ENCODE data around the gene HSD17B2.
"Not testable (repeated sequence)": the region's sequence is repeated elsewhere in the genome, so short reads cannot be mapped to it uniquely, and the experiment has no call there.

HSD17B2 gene

DNA sequence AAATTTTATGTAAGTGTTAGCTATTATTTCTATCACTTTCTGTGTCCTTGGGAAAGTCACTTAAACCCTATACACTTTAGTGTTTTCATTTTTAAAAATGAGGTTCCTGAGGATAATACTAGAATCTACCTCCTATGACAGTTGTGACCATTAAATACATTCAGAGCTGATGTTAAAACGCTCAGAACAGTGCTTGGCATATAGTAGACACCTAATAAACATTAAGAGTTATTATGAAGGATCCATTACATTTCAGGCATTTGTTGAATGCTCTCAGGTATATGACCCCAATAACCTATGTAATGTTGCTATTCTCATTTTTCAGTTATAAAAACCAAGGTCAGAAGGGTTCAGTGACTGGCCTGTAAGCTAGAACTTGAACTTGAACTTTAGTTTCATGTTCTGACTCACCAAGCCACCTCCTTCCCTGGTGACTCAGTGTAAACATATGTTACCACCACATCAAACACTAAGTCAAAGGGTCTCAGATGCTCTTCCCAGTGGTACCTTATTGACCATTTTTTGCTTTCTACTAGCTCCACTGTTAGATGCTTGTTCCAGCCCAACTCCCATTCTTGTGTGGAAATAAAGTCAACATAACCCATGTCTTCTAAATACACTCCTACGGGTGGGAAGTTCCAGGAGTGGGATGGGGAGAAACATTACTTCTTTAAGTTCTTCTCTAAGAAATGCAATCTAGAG lies 47.6 kb downstream of the HSD17B2 start:
- DNase-seq, result no peak

DNA sequence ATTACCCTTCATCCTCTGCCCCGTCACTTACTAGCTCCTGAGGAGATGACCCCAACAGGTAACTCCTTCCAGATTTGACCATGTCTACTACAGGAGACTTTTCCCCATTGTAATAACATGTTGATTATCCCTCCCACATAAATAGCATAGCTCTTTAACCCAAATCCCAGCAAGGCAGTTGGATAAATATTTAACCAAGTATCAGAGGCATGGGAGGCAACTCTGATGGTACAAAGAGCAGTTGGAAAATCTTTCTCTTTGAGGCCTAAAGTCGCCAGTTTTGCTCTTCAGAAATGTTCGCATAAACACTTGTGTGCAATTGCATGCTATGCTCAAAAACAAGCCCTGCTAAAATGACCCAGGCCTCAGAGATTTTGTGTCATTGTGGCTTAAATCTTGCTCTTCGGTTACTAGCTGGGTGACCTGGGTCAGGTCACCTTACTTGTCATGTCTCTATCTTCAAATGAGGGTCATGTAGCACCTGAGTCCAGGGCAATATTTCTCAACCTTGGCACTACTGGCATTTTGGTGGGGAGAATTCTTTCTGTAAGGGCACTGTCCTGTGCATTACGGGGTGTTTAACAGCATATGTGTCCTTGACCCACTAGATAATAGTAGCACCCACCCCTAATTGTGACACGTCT lies 48.8 kb downstream of the HSD17B2 start:
- no peak for DNase-seq

DNA sequence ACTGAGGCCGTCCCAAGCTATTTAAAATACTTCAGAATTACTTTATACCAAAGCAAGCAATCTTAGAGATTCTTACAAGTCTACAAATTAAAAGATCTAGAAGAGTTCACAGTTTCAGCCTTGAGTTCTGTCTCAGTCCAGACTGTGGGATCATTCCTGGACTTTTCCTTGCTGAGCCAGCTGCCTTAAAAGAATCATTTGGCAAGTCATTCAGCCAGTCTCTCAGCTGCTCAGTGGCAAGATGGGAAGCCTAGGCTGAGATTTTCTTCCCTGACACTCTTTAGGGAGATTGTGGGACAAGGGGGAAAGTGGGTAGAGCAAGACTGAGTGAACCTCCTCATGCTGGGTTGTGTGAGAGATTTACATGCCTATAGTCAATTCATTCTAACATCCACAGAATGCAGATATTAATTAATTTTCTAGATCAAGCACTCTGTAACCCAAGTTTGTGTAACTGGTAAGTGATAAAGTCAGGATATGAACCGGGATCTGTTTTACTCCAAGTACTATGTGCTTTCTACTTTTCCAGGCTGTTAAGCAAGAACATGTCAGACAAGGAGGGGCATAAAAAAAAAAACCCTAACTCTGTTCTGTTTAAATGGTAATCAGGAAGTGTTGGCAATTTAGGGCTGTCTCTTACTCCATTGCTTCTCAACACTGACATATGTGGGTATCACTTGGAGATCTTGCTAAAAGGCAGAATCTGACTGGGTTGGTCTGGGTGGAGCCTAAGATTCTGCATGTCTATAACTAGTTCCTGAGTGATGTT lies 50.1 kb downstream of the HSD17B2 start:
- no peak for DNase-seq

DNA sequence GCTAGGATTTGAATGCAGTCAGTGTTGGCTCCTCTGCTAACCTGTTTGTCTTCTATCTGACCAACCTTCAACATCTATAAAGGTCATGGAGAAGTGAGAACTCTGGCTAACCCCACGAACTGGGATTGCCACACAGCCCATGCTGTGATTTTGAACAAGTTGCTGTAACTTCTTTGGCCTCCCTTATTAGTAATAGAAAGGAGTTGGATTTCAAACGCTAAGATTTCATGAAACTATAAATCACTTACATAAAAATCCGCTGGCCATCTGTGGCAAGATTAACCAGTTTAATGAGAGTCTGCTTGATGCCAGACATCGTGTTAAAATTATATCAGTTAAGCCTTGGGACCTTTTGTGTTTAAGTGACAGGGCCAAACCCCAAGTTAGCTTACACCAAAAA lies 53.4 kb downstream of the HSD17B2 start:
- DNase-seq, result no peak

DNA sequence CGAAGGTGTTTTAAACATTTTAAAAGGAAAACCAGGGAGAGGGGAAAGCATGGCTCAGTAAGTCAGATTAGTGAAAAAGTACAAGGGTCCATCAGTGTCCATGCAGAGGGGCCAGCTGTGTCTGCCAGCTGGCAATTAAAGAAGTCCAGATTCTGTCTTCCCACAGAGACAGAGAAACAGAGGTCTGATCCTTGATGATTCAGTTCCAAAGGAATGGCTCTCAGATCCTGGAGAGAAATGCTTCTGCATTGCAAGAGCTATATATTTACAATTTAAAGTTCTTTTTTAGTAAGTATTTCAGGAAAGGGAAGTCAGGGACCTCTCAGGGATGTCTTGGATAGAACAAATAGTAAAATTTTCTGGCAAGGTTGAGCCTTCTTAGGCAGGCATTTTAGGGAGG lies 56.2 kb downstream of the HSD17B2 start:
- no peak for DNase-seq

DNA sequence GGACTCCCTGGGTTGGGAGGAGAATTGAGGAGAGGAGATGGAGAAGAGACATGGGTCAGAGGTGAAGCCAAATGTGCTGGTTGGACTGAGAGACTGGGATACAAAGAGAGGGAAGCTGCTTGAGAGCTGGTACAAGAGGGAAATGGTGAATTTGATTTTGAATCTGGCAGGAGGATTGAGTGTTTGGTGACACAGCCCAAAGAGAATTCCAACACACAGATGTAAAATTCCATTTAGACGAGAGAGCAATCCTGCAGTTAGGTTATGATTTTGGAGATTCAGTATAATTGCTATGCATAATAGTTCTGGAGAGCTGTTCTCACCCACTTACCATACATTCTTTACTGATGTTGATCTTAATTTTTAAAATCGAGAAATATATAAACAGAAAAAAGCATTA lies 57.7 kb downstream of the HSD17B2 start:
- DNase-seq, result no peak

DNA sequence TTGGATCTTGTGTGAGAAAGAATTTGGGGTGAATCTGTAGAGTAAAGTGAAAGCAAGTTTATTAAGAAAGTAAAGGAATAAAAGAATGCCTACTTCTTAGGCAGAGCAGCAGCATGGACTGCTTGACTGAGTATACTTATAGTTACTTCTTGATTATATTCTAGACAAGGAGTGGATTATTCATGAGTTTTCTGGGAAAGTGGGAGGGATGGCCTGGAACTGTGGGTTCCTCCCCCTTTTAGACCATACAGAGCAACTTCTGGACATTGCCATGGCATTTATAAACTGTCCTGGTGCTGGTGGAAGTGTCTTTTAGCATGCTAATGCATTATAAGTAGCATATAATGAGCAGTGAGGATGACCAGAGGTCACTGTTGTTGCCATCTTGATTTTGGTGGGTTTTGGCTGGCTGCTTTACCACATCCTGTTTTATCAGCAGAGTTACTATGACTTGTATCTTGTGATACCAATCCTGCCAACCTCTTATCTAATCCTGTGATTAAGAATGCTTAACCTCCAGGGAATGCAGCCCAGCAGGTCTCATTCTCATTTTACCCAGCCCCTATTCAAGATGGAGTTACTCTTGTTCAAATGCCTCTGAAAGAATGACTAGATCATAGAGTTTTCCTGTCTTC lies 58.7 kb downstream of the HSD17B2 start:
- no peak for DNase-seq

DNA sequence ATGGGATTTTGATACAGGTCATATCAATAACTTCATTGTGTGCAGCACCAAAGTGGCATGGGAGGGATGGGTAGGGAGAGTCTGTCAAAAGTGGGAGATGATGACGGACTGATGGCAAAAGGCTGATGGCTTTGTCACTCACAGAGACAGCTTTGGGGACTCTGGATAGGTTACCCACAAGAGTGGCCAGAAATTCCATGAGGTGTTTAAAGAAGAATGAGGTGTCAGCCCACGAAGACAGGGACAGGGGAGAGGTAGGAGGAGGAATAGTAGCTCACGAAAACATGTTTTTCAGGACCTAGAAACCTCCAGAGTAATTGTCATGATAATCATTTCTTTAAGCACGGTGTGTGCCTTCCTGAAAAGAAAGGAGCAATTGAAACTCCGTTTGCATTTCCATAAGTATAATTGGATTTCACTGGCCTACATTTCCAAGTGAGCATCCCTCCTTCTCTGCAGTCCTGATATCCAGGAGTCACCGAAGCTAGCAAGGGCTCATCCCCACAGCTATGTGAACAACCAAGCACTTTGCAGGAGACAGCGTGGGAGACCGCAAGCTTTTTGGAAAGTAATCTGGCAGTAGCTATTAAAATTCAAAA lies 60.0 kb downstream of the HSD17B2 start:
- DNase-seq, result no peak

DNA sequence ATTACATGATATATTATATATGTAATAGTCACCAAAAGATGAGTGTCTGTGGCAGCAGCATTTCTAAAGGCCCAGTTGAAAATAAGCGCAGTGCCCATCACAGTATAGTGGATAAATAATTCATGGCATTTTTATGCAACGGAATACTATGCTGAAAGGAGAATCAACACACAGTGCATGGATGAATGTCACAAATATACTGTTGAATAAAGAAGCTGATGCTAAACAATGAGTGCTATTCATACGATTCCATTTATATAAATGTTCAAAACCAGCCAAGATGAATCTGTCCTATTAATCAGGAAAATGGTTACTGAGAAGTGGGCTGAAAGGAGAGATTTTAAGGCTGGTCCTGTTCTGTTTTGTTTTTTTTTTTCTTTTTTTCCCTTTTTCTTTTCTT lies 61.6 kb downstream of the HSD17B2 start:
- DNase-seq, result no peak

DNA sequence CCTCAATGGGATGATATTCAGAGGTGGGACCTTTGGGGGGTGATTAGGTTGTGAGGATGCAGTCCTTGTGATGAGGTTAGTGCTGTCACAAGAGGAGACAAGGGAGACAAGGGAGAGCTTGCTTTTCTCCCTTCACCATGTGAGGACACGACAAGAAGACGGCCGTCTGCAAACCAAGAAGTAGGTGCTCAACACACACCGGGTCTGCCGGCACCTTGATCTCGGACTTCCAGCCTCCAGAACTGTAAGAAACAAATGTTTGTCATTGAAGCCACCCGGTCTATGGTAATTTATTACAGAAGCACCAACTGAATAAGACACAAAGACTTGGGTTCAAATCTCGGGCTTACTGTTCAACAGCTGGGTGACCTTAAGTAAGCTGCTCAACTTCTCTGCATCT lies 70.1 kb downstream of the HSD17B2 start:
- DNase-seq, result no peak

DNA sequence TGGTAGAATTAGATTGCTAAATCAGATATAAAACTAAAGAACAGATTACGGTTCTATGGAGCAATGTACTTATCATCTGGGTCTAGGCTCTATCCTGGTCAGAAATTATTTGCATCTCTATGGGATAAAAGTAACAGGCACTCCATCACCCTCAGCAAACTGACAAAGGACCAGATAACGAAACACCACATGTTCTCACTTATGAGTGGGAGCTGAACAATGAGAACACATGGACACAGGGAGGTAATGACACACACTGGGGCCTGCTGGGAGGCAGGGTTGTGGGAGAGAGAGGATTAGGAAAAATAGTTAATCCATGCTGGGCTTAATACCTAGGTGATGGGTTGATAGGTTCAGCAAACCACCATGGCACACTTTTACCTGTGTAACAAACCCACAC lies 73.0 kb downstream of the HSD17B2 start:
- DNase-seq, result no peak

DNA sequence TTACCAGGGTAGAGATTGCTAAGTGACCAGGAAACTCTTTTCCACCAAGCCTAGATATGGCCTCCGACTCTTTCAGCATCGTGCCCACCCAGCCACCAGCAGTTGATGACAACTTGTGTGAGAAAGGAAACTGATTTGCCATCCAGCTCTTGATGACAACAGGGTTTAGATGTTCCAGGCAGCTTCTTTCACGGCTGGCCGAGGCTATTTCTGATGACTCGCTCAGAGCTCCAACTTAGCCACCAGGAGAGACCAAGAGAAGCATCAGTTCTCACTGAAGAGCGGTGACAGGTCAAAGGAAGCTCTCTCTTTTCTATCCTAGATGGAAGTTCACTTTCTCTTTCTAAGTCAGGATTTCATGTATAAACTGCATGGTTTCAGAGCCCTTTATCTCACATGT lies 73.7 kb downstream of the HSD17B2 start:
- no peak for DNase-seq

DNA sequence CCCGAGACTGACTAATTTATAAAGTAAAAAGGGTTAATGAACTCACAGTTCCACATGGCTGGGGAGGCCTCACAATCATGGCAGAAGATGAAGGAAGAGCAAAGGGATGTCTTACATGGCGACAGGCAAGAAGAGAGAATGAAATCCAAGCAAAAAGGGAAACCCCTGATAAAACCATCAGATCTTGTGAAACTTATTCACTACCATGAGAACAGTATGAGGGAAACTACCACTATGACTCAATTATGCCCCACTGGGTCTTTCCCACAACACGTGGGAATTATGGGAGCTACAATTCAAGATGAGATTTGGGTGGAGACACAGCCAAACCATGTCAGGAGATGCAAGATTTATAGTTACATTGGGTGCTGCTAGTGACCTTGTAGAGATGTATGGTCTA lies 74.2 kb downstream of the HSD17B2 start:
- DNase-seq, result not testable (repeated sequence)

DNA sequence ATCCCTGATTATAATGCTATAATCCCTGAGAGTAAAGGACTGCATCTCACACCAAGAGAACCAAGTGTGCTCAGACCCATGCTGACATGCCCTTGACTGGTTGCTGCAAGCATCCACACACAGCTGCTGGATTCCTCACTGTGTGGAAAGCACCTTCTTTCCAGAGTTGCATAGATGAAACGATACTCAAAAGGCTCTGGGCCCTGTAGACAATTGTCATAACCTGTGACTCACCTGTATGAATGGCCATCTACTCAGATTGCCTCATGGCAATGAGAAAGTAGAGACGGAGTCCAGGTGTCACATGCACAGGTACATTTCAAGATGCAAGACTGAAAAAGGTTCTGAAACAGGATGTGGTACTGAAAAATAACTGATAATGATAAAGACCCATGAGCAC lies 76.9 kb downstream of the HSD17B2 start:
- DNase-seq, result no peak

DNA sequence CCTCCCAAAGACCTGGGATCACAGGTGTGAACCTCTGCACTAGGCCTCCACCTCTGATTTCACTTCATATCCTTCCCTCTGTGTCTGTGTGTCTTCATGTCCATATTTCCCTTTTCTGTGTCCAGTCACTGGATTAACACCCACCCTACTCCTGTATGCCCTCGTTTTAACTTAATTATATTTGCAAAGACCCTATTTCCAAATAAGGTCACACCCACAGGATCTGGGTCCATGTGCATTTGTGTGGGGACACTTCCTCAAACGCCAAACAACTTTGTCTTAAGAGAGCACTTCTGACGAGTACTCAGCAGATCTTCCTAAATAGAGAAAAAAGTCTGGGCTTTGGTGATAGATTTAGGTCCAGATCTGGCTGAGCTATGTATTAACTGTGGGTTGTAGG lies 78.7 kb downstream of the HSD17B2 start:
- DNase-seq, result no peak

DNA sequence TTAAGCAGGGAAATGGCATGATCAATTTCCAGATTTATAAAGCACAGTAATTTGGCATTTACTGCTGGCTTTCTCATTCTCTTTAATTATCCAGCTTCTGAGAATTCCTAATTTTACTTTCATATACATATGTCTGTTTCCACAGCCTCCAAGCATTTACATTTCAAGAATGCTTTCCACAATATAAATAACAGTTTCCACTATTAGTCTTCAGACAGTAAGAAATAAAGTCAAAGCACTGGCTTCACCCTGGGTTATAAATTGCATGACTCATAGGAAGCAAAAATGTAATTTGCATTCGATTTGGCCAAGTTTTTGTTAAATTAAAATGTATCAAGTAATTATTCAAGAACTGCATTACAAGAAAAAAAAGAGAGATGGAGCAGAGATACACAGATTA lies 81.5 kb downstream of the HSD17B2 start:
- DNase-seq, result no peak

DNA sequence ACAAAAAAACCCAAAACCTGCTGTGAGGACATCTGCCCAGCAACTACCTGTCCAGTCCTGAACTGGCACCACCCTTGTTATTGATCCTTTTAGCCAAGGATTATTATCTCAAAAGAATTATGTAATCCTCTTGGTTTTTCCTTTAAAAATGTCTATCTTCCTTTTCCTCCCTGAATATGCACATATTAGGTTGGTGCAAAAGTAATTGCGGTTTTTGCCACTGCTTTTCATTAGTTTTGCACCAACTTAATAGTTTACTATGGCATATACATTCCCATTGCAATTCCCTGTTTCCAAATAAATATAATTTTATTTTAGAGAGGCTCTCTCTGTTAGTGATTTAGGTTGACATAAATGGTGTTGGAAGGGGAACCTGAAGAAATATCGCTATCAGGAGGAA lies 83.7 kb downstream of the HSD17B2 start:
- no peak for DNase-seq

DNA sequence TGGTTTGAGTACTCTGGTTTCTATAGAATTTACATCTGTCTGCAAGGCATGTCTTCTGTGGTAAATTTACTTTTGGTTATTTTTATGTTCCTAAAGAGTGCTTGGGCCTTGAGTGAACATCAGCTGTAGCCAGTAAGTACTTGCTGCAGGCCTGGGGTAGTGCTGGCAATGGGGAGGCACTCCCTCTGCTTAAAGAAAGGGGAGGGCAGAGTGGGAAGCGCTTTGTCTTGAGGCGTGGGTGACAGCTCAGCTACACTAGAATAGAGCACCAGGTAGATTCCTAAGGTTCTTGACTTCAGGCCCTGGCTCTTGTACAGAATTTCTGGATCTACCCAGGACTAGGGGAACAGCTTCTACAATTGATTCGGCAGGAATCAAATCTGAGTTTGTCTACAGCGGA lies 84.4 kb downstream of the HSD17B2 start:
- no peak for DNase-seq

DNA sequence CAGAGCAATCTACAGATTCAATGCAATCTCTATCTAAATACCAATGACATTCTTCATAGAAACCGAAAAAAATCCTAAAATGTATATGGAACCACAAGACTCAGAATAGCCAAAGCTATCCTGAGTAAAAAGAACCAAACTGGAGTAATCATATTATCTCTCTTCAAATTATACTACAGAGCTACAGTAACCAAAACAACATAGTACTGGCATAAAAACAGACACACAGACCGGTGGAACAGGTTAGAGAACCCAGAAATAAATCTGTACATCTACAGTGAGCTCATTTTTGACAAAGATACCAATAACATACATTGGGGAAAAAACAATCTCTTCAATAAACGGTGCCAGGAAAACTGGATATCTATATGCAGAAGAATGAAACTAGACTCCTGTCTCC lies 89.6 kb downstream of the HSD17B2 start:
- DNase-seq, result no peak

DNA sequence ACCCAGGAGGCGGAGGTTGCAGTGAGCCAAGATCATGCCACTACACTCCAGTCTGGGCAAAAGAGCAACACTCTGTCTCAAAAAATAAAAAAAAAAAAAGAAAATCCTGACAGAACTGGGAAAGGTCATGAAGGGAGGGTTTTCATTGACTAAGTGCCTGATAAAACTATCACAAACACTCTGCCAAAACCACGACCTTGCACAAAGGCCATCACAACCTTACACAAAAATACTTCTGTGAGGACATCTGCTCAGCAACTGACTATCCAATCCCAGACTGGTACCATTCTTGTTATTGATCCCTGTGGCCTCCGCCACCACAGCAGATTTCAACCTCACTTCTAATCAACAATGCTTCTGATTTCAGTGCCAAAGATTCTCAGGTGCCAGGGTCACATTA lies 94.8 kb downstream of the HSD17B2 start:
- DNase-seq, result no peak

DNA sequence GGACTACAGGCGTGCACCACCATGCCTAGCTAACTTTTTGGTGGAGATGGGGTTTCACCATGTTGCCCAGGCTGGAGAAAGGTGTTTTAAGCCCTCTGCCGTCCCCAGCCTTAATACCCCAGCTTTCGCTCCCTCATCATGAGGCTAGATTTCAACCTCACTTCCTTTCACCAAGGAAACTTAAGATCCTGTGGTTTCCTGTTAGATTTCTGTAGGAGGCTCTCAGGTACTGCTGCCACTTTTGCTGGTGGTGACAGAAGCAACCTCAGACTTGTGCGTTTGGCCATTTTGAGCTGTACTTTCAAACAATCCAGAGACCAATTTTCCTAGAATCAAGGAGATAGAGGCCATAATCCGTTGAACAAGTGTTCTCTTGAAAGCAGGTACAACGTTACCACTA lies 98.7 kb downstream of the HSD17B2 start:
- DNase-seq, result no peak

DNA sequence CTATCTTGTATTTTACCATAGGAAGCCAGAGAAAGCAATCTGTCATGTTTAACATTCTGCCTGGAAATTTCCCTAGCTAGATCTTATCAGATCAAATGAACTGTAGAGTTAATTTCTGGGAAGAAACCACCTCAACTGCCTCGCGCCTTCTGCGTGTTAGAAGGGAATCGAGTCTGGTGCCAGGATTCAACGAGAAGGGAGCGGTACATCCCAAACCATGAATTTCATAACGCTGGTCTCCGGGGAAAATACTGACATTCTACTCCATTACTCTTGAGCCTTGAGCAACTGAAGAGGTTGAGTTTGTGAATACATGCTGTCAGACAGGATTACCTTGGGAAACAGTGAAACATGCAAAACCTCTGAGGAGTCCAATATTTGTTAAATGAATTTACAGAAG lies 99.8 kb downstream of the HSD17B2 start:
- no peak for DNase-seq

DNA sequence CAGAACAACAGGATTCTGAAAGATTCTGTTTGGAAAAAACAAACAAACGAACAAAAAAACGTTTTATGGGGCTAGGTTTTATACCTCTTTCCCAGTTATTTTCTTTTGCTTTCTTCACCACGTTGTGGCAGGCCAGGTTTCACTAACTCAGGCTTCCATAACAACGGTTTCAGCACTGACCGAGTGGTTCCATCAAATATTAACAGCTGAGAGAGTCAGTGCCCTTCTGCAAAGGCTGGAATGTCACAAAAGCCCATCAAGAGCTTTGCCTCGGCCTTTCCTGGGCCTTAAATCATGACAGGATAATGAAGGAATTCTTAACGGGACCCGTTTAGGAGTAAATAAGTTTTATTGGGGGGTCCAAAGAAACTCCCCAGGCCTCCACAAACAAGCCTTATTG lies 100.8 kb downstream of the HSD17B2 start:
- DNase-seq, result no peak

Data from NCI-H2081 treated with DMSO at 0.1 percent for 48 hours (cell line).